Peyer's patch (tissue), 4 donors: ENCODE data around the gene BASP1. TPM values are rescaled to one million over a fixed set of nuclear protein-coding genes. Genes with fewer than 3 reads are reported as not detected.

ENCODE experiments used
- DNase-seq, 3 donors: peaks; one replicate each; pipeline ENCODE4 v3.0.0-alpha.2; 2017 to 2019
- H3K27ac ChIP-seq, 4 donors: fragments of 200-600 bp; sonication (generic); one replicate each; pipeline ENCODE4 v1.5.1; 2016 to 2019
- H3K27me3 ChIP-seq, 2 donors: fragments of 200-600 bp; sonication (generic); one replicate each; pipeline ENCODE4 v1.5.1; 2019
- H3K36me3 ChIP-seq, 3 donors: fragments of 200-600 bp; sonication (generic); one replicate each; pipeline ENCODE4 v1.5.1; 2016 to 2019
- H3K4me1 ChIP-seq, 4 donors: fragments of 200-600 bp; sonication (generic); one replicate each; pipeline ENCODE4 v1.5.1; 2016 to 2019
- H3K4me3 ChIP-seq, 4 donors: fragments of 200-600 bp; sonication (generic); 1 replicate in 3 of 4; 2 replicates in 1 of 4; pipeline ENCODE4 v1.5.1; 2016 to 2019; ENCODE audit warnings: mild to moderate bottlenecking in 1 of 4
- H3K9me3 ChIP-seq, 4 donors: fragments of 200-600 bp; sonication (generic); one replicate each; pipeline ENCODE4 v1.5.1; 2016 to 2019; ENCODE audit warnings: mild to moderate bottlenecking in 1 of 4
- CTCF ChIP-seq, 6 experiments: fragments of 450-650 bp in 4 of 6; fragments of 200-600 bp in 2 of 6; sonication (generic) in 1 of 6; IDR thresholded peaks; one replicate each; pipeline ENCODE4 v1.5.1; 2017 to 2019; ENCODE audit warnings: antibody characterized with exemption in 6 of 6, mild to moderate bottlenecking in 3 of 6, moderate library complexity in 1 of 6
- POLR2A ChIP-seq, 2 donors: fragments of 450-650 bp; IDR thresholded peaks; one replicate each; pipeline ENCODE4 v1.5.1; 2017; ENCODE audit warnings: antibody characterized with exemption in 2 of 2, mild to moderate bottlenecking in 2 of 2, moderate library complexity in 2 of 2
- total RNA-seq, 4 donors: library from RNA; depleted of rRNA; stranded (reverse); fragments of >200 nt; gene quantifications; one replicate each; pipeline ENCODE4 v1.1.0, GENCODE V29; 2016

BASP1 gene
- total RNA-seq, 4 donors from 2014 or later, result 6.7 to 39.6 (median 8.0) TPM; not detected in 1

DNA sequence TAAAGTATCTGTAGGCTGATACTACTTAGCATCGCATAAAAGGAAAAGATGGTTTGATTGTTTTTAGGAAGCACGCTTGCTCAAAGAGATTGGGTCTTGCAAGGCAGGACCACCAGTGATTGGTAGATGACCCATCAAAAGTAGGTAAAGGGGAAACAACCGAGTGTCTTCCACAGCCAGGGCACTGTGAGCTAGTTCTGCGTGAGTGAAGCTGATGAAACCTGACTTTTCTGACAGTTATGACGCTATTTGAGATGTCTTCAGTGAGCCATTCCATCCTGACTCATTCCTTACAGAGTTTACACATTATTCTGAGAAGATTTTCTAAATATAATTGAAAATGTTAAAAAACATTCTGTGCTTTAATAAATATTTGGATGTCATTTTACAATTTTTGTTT is 49.7 kb downstream of the BASP1 start:
- peak overlapping the region in 1 of 4 donors; percentile 56 for H3K27ac ChIP-seq
- no peaks in the 10 kb centered on the region for H3K36me3 ChIP-seq
- no peak overlapping the region for H3K4me3 ChIP-seq
- DNase-seq, result peak in 1 of 3 donors; percentile 46
- no peaks in the 10 kb centered on the region for H3K9me3 ChIP-seq
- peaks cover 0 to 7% (median 0%) of the 10 kb centered on the region in 4 donors for H3K4me1 ChIP-seq
- no peak for TF ChIP-seq CTCF (IDR thresholded peaks at IDR 0.05)
- no peak for TF ChIP-seq POLR2A (IDR thresholded peaks at IDR 0.05)
- no peaks in the 10 kb centered on the region for H3K27me3 ChIP-seq

DNA sequence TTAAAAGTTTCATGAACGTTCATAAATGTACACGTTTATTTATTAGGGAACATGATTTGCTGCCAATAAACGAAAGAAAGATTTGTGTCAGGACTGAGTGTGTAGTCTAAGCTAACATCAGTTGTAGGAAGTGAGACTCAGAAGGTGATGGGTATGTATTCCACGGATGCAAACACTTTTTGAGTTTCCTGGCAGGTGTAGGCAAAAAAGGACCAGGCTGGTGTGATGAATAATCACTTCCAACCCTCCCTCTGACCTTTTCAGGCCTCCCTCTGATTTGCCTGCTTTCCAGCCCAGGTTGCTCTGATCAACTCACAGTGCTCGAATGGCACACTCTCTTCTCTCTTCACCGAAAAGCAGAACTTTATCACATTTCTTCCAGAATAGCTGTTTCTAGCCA is 51.8 kb downstream of the BASP1 start:
- DNase-seq, result peak in 1 of 3 donors; percentile 24
- Histone ChIP-seq H3K4me3 (no peak overlapping the region), H3K27me3 (no peaks in the 10 kb centered on the region), H3K36me3 (no peaks in the 10 kb centered on the region), H3K9me3 (no peaks in the 10 kb centered on the region), H3K4me1 (peaks cover 0 to 7% (median 0%) of the 10 kb centered on the region in 4 donors), H3K27ac (peak overlapping the region in 2 of 4 donors; percentile 46 to 57)
- TF ChIP-seq CTCF (IDR thresholded peaks at IDR 0.05) (no peak), POLR2A (IDR thresholded peaks at IDR 0.05) (no peak)

DNA sequence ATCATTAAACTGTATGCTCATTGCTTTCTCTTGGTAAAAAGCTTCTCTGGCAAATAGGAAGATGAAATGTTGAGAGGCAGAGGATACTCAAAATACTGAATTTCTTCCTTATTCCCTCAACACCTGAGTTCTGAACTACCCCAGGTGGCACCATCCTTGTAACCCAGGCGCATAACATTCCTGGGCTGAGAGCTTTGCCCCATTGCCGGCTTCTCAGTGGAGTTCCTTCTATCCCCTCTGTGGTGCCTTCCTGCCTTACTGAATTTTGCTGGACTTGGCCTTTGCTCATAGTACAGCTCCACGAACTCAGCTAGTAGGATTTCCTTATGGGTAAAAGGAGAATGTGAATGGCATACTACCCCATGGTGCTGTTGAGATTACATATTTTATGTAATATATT is 54.7 kb downstream of the BASP1 start:
- no peaks in the 10 kb centered on the region for H3K9me3 ChIP-seq
- TF ChIP-seq CTCF (IDR thresholded peaks at IDR 0.05) (no peak), POLR2A (IDR thresholded peaks at IDR 0.05) (no peak)
- H3K27ac ChIP-seq, result no peak overlapping the region
- DNase-seq, result no peak
- no peaks in the 10 kb centered on the region for H3K36me3 ChIP-seq
- peaks cover 0 to 7% (median 2%) of the 10 kb centered on the region in 4 donors for H3K4me1 ChIP-seq
- no peak overlapping the region for H3K4me3 ChIP-seq
- H3K27me3 ChIP-seq, result no peaks in the 10 kb centered on the region

- TF ChIP-seq POLR2A (IDR thresholded peaks at IDR 0.05) (no peak), CTCF (IDR thresholded peaks at IDR 0.05) (no peak)
Observed at GRCh38 chr5:17275289-17276158, 58.1 kb downstream of the BASP1 start.

DNA sequence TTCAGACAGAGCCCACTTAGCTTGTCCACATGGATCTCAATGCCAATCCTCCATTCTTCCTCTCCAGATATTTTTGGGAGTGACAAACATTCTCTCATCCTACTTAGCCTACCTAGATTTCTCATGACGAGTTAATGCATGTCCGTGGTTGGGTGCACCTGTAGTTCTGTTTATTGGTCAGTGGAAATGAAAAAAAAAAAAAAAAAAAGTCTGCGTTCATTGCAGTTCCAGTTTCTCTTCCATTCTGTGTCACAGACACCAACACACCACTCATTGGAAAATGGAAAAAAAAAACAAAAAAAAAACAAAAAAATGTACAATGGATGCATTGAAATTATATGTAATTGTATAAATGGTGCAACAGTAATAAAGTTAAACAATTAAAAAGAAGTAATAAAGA is 59.0 kb downstream of the BASP1 start:
- Histone ChIP-seq H3K27ac (peak overlapping the region in 1 of 4 donors; percentile 65), H3K4me1 (peaks cover 0 to 7% (median 0%) of the 10 kb centered on the region in 4 donors), H3K4me3 (no peak overlapping the region), H3K9me3 (no peaks in the 10 kb centered on the region), H3K36me3 (no peaks in the 10 kb centered on the region), H3K27me3 (no peaks in the 10 kb centered on the region)
- TF ChIP-seq POLR2A (IDR thresholded peaks at IDR 0.05), result no peak
- TF ChIP-seq CTCF (IDR thresholded peaks at IDR 0.05), result no peak
- peak in 1 of 3 donors; percentile 35 for DNase-seq

More at GRCh38 chr5:17275289-17276158, 58.1 kb downstream of the BASP1 start:
- no peaks in the 10 kb centered on the region for H3K27me3 ChIP-seq
- H3K36me3 ChIP-seq, result no peaks in the 10 kb centered on the region
- H3K27ac ChIP-seq, result peak overlapping the region in 1 of 4 donors; percentile 65
- peaks cover 0 to 7% (median 0%) of the 10 kb centered on the region in 4 donors for H3K4me1 ChIP-seq
- H3K9me3 ChIP-seq, result no peaks in the 10 kb centered on the region
- DNase-seq, result no peak
- no peak overlapping the region for H3K4me3 ChIP-seq
